ENCODE data around the gene CBX8. TPM values are rescaled to one million over a fixed set of nuclear protein-coding genes. Genes with fewer than 3 reads are reported as not detected.

The CBX8 gene
- total RNA-seq, 1 donor from 2014 or later: 5.8 TPM

DNA sequence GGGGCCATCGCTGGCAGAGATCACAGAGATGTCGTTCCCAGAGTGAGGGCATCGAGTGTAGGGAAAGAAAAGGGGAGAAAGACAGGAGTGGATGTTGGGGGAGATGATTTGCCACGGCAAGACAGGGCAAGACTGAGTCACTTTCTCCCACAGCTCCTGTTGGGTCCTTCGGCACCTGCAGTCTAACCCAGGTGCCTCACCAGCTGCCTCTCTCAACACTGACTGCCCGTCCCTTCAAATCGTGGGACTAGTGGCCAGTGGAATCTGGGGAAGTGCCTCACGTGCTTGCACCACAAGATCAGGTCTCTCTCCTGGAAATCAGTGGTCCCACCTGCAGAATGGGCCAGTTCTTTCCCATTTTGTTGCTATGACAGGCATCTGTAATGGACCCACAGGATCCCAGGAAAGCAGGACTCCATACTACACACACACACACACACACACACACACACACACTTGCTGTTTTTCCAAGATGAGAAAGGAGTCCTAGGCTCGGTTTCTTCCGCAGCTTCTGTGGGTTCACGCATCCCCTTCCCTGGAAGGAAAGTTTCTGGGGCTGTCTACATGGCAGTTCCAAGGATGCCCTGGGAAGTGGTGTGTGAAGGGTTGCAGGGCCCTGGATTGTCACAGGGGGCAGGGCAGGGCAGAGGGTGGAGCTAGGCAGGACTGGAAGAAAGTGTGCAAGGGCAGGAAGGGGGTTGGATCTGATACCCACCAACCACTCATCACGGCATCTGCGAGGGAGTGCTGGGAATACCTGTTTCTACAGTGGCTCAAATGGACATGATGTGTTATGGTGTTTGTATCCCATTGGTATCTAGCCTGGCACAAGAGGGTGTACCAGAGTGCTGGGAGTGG is 10.2 kb upstream of the CBX8 start:
- DNase-seq (no peak), ATAC-seq (no peak)
- Histone ChIP-seq H3K27ac (no peak overlapping the region), H3K9me3 (no peaks in the 10 kb centered on the region), H3K36me3 (no peaks in the 10 kb centered on the region), H3K4me3 (no peak overlapping the region), H3K27me3 (ENCODE audit: low read depth) (peaks cover 97% of the 10 kb centered on the region), H3K4me1 (peaks cover 27% of the 10 kb centered on the region)
- TF ChIP-seq, protein P1, sequence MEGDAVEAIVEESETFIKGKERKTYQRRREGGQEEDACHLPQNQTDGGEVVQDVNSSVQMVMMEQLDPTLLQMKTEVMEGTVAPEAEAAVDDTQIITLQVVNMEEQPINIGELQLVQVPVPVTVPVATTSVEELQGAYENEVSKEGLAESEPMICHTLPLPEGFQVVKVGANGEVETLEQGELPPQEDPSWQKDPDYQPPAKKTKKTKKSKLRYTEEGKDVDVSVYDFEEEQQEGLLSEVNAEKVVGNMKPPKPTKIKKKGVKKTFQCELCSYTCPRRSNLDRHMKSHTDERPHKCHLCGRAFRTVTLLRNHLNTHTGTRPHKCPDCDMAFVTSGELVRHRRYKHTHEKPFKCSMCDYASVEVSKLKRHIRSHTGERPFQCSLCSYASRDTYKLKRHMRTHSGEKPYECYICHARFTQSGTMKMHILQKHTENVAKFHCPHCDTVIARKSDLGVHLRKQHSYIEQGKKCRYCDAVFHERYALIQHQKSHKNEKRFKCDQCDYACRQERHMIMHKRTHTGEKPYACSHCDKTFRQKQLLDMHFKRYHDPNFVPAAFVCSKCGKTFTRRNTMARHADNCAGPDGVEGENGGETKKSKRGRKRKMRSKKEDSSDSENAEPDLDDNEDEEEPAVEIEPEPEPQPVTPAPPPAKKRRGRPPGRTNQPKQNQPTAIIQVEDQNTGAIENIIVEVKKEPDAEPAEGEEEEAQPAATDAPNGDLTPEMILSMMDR (IDR thresholded peaks at IDR 0.05): no peak
- intact Hi-C loops (cut with DNase I): no loop called here

DNA sequence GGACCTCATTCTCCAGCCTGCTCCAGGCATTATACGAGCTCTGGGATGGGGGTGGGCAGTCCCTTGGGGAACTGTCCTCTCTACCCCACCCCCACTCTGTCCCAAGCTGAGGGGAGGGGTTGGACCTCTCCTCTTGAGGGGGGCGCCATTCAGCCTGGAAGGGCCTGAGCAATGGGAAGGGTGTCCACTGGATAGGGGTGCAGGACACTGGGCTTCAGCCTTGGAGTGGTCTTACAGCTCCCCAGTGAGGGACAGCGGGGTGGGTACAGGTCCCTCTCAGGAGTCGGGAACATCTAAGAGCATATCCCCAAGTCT is 9.5 kb upstream of the CBX8 start:
- no peak overlapping the region for H3K27ac ChIP-seq

DNA sequence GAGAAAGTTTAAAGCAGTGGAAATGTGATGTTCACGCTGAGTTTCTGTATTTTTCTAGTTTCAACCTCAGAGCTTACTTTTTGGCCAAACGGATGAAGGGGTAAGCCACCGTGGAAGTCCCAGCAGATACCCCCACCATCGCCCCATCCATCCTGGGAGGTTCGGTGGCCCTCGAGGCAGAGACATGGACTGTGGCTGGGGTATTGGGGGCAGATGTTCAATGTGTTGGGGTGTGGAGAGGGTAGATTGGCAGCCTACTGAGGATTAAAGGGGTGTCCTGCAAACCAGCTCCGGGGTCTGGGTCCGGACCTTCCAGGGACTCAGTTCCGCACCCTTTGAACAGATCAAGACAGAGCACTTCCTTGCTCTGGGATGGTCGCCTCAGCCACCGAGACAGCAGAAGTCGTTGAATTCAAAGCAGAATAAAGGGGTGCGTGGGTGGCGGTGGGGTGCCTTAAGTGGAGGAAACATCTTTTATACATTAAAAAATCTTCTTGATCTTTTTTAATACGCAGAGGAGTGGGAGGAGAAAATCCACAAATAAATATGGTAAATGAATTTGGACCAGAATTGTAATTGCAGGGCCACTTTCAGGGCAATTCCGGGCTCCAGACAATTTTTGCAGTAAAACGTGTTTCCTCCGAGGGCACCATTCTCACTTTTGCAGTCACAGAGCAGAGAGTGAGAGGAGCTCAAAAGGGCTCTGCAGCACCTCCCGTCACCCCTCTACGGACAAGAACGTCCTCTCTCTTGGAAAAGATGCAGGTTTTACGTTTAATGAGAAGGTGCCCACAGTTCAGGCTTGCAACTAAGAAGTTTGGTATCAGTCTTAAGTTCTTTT is 8.2 kb upstream of the CBX8 start:
- H3K9me3 ChIP-seq: no peaks in the 10 kb centered on the region
- intact Hi-C loops (cut with DNase I): no loop called here
- H3K27ac ChIP-seq: no peak overlapping the region
- ATAC-seq (no peak), DNase-seq (no peak)
- no peak overlapping the region for H3K4me3 ChIP-seq
- peaks cover 30% of the 10 kb centered on the region for H3K4me1 ChIP-seq
- H3K36me3 ChIP-seq: no peaks in the 10 kb centered on the region
- TF ChIP-seq, protein P1 (IDR thresholded peaks at IDR 0.05): no peak
- peaks cover 97% of the 10 kb centered on the region for H3K27me3 ChIP-seq (ENCODE audit: low read depth)

More for the DNA sequence above, 9.5 kb upstream of the CBX8 start:
- intact Hi-C loops (cut with DNase I): no loop called here
- TF ChIP-seq, protein P1 (IDR thresholded peaks at IDR 0.05): no peak
- no peak overlapping the region for H3K4me3 ChIP-seq
- no peaks in the 10 kb centered on the region for H3K9me3 ChIP-seq
- H3K4me1 ChIP-seq: peaks cover 23% of the 10 kb centered on the region
- ATAC-seq: no peak
- H3K27me3 ChIP-seq (ENCODE audit: low read depth): peaks cover 97% of the 10 kb centered on the region
- no peak for DNase-seq
- H3K36me3 ChIP-seq: no peaks in the 10 kb centered on the region

DNA sequence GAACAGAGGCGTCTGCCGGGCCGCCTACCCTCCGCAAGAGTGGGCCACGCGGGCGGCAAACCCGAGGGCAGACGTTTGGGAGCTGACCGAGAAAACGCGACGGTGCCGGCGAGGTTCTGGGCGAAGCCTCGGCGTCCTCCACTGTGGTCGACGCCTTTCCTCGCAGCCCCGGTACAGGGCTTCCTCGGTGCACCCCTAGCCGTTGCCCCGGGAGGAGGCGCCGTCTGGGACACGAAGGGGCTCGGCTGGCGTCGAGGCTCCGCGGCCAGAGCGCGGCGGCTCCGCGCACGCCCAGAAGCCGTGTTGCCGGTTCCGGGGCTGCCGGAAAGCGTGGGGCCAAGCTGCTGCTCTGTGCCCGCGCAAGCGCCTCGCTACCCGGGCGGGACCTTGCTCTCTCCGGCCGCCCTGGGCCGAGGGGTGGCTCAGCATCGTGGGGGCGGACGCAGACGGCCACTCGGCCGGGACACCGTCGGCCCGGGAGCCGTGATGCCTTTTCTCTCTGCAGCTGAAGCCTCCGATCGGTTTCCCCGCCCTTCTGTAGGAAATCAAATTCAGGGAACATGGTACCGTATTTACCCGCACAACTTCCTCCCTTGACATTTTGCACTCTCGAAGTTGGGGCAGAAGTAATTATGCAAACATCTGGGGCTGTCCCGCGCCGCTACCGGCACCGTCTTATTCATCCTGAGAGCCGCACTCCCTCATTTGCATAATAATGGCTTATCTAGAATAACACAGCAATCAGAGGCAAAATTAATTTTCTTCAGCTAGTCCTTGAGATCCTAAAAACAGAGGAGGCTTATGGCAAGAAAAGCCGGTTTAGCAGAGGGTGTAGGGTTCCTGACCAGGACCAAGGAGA is 7.3 kb upstream of the CBX8 start:
- peak overlapping the region; percentile 12 for H3K4me3 ChIP-seq
- H3K9me3 ChIP-seq: no peaks in the 10 kb centered on the region
- H3K27ac ChIP-seq: no peak overlapping the region
- intact Hi-C loops (cut with DNase I): no loop called here
- no peaks in the 10 kb centered on the region for H3K36me3 ChIP-seq
- H3K27me3 ChIP-seq (ENCODE audit: low read depth): peaks cover 99% of the 10 kb centered on the region
- H3K4me1 ChIP-seq: peaks cover 36% of the 10 kb centered on the region
- peak; percentile 15 to 34 for ATAC-seq
- TF ChIP-seq, protein P1 (IDR thresholded peaks at IDR 0.05): no peak
- DNase-seq: no peak

DNA sequence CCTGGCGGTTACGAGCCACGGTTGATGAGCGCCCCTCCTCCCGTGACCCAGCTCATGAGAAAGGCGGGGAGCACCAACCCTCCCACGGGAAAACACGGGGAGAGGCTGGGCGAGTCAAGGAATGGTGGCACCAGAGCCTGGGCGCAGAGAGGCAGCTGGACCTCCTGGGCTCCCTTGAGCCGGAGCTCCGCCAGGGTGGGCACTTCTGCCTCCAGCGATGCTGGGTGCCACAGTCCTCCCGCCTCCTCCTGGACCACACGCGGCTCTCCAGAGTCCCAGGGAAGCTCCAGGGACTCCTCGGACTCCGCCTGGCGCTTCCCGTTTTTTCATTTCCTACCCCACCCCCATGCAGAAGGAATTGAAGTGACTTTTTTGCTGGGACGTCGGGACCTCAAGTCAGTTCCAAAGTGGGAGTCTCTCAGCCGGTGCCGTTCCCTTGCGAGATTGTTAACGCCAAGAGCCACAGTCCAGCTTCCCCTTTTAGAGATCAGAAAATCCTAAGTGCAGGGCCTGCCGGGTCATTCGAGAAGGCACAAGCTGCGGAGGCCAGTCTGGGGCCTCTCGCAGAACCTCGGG is 6.6 kb upstream of the CBX8 start:
- H3K27me3 ChIP-seq (ENCODE audit: low read depth): peaks cover 99% of the 10 kb centered on the region
- DNase-seq (no peak), ATAC-seq (no peak)
- peaks cover 43% of the 10 kb centered on the region for H3K4me1 ChIP-seq
- intact Hi-C loops (cut with DNase I): no loop called here
- TF ChIP-seq, protein P1 (IDR thresholded peaks at IDR 0.05): no peak
- no peaks in the 10 kb centered on the region for H3K9me3 ChIP-seq
- no peak overlapping the region for H3K27ac ChIP-seq
- no peak overlapping the region for H3K4me3 ChIP-seq
- H3K36me3 ChIP-seq: no peaks in the 10 kb centered on the region
